ENCODE data around the gene COA8.
A peak's percentile ranks its signal among the peaks of the same experiment; 100 is the strongest.

COA8 gene, protein sequence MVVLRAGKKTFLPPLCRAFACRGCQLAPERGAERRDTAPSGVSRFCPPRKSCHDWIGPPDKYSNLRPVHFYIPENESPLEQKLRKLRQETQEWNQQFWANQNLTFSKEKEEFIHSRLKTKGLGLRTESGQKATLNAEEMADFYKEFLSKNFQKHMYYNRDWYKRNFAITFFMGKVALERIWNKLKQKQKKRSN

DNA sequence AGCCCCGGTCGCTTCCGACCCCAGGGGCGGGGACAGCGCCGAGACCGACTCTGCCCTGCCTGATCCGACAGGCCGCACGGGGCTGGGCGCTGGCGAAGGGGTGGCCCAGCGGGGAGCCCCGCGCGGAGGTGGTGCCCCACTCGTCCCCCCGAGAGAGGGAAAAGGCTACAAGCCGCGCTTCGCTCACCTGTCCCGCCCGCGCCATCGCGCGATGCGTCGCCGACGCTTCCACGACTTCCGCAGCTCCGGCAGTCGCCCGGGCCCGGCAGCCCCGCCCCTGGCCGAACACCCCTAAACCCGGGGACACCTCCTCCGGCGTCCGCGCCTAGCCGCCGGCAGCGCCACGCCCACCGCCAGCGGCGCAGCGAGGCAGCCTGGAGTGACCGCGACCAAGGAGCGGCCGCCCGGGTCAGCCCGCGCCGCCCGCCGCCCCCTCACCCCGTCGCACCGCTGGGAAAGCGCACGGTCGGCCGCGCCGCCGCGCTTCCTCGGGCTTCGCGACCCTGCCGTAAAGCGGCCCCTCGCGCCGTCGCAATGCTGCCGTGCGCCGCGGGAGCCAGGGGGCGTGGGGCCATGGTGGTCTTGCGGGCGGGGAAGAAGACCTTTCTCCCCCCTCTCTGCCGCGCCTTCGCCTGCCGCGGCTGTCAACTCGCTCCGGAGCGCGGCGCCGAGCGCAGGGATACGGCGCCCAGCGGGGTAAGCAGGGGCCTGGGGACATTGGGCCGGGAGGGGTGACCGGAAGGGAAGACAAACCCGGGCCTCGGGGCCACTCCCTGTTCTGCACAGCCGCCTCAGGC lies at the start of gene COA8, which contains the start of gene BAG5:
Gene COA8, plus strand, starts transcription at position 532 of the 797 bp plus-strand sequence. Its CDS starts 42 bp downstream, at position 574.
Gene BAG5, minus strand, starts transcription at position 229 of the 797 bp plus-strand sequence. CDS start 1,493 bp downstream, outside the sequence.
- TF ChIP-seq, protein P1, sequence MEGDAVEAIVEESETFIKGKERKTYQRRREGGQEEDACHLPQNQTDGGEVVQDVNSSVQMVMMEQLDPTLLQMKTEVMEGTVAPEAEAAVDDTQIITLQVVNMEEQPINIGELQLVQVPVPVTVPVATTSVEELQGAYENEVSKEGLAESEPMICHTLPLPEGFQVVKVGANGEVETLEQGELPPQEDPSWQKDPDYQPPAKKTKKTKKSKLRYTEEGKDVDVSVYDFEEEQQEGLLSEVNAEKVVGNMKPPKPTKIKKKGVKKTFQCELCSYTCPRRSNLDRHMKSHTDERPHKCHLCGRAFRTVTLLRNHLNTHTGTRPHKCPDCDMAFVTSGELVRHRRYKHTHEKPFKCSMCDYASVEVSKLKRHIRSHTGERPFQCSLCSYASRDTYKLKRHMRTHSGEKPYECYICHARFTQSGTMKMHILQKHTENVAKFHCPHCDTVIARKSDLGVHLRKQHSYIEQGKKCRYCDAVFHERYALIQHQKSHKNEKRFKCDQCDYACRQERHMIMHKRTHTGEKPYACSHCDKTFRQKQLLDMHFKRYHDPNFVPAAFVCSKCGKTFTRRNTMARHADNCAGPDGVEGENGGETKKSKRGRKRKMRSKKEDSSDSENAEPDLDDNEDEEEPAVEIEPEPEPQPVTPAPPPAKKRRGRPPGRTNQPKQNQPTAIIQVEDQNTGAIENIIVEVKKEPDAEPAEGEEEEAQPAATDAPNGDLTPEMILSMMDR (IDR thresholded peaks at IDR 0.05): no peak
- peak; percentile 88 for DNase-seq (ENCODE audit: low spot score)
- Histone ChIP-seq H3K27ac (peak within 1 kb of the TSS; percentile 89 to 99), H3K4me3 (peak within 1 kb of the TSS; percentile 100)

DNA sequence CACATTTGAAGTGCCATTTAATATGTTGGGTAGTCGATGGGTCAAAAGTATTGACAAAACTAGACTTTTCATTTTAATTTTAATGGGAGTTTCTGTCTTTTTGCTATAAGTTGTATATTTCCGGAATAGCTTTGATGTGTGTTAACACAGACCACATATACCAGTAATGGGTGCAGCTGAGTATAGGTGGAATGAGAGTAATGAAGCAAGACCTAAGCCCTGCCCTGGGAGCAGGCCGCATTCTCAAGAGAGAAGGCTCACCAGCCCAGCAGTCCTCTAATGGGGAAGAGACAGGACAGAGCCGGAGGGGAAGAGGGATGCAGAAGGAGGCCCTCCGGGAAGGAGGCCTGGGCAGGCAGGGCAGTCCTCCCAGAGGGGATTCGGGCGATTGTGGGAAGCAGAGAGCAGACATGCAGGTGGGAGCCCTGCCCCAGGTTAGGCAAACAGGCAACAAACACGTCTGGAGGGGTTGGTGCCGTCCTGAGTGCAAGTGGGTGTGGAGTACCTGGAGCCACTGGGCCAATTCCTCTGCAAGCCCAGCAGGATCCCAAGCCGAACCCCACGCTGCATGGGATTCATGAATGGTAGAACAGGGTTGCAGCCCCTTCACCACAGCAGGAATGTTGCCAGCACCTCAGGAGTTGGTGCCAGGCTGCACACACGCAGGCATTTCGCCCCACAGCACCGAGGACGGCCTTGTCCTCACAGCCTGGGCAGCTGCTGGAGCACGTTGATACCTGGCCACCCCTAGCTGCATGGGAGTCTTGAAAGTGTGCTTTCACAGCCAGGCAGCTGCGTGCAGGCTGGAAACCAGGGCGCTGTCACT lies 48.0 kb upstream of the COA8 start:
- no peak overlapping the region for H3K4me3 ChIP-seq
- TF ChIP-seq, protein P1 (IDR thresholded peaks at IDR 0.05): no peak
- H3K27ac ChIP-seq: peak overlapping the region in 1 of 2 donors; percentile 12
- no peak for DNase-seq (ENCODE audit: low spot score)

DNA sequence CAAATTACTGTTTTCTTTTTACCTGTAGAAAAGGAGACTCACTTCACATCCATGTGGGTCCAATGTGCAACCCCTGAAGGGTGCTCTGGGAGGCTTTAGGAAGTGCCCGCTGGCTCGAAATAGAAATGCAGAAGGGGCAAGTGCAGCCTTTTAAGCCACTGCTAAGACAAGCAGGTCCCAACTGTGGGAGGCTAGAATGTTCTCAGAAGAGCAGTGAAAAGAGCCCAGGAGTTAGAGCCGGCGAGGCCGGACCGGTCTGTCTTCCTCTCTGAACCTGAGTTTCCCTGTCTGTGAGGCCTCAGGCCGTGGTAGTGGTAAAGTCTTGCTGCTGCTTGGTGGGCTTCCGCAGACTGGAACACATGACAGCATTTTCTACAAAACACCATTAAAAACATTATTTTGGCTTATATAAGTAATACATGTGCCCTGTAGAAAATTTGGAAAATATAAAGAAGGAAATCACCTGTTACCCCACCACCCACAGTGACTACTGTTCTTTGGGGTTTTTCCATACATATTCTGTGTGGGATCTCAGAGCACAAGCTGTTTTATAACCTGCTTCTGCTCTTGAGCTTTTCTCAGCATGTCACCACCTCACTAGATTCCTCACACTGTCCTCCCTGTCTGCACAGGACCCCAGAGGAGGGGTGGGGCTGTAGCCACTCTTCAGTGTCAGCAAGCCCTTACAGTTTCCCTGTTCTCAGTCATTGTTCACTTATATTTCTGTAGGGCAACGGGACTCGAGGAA lies 46.2 kb upstream of the COA8 start:
- Histone ChIP-seq H3K27ac (peak overlapping the region in 1 of 2 donors; percentile 96), H3K4me3 (no peak overlapping the region)
- TF ChIP-seq, protein P1 (IDR thresholded peaks at IDR 0.05): no peak
- no peak for DNase-seq (ENCODE audit: low spot score)

DNA sequence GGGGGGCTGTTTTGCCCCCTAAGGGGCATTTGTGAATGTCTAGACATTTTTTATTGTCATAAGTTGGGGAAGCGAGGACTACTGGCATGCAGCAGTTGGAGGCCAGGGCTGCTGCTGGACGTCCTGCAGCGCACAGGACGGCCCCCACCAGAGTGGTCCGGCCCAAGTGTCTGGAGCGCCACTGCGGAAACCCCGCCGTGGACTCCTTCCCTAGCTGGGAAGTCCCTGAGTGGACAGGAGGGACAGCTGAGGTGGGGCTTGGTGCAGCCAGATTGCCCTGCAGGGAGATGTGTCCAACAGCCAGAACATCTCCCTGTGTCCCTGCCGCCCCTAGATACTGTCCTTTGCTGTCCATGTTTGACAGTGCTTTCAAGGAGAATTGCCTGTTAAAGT lies 45.6 kb upstream of the COA8 start:
- TF ChIP-seq, protein P1 (IDR thresholded peaks at IDR 0.05): no peak
- DNase-seq (ENCODE audit: low spot score): no peak
- H3K27ac ChIP-seq: peak overlapping the region in 1 of 2 donors; percentile 96
- H3K4me3 ChIP-seq: no peak overlapping the region

DNA sequence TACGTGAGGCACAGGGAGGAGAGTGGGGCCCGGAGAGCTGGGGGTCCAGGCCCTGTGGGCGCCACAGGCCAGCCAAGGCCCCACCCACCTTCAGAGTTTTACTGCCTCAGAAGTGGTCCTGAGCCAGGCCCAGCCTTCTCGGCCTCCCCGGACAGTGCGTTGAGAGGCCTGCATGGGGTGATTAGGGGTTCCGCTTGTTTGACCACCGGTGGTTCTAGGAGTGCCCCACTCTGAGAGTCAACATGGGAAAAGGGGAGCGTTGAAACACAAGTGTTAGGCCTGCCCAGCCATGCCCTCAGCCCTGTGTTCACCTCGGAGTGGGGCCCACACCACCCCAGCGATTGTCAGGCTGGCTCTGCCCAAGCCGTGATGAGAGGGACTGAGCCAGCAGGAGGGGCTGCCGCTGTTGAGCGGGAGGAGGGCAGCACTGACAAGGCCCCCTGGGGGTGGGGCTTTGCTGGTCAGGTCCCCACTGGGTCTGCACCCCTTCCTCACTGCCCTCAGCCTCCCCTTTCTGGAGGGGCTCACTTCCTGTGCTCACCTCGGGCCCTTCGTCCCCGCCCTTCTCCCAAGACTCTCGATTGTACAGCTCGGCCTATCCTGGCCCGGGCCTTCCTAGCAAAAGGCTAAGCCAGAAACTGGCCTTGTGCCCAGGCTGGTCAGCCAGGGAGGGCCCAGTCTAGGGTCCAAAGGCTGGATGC lies 44.9 kb upstream of the COA8 start:
- DNase-seq (ENCODE audit: low spot score): peak; percentile 74
- TF ChIP-seq, protein P1 (IDR thresholded peaks at IDR 0.05): no peak
- Histone ChIP-seq H3K4me3 (no peak overlapping the region), H3K27ac (peak overlapping the region; percentile 76 to 96)

Measured in coronary artery (tissue), 2 donors.